WTC11 (cell line): ENCODE data around the gene SHPK. TPM values are rescaled to one million over a fixed set of nuclear protein-coding genes. Genes with fewer than 3 reads are reported as not detected.
A peak's percentile ranks its signal among the peaks of the same experiment; 100 is the strongest.

Source experiments
- ATAC-seq: fragments of 200-7000 bp; cut with Tn5 transposase; 2 replicates; pipeline ENCODE4 v1.10.0; 2021; ENCODE audit warnings: mild to moderate bottlenecking, moderate library complexity
- CTCF ChIA-PET: fragments of 300-600 bp; sonication (Branson Sonifier 250); formaldehyde crosslinking; loops from one replicate; lab custom pipeline; 2021; ENCODE audit warnings: antibody characterized with exemption; lab: Charles Lee
- POLR2A ChIA-PET: fragments of 350-600 bp; sonication (Branson Sonifier 250); formaldehyde crosslinking; loops from one replicate; lab custom pipeline; 2021; ENCODE audit warnings: antibody characterized with exemption; lab: Charles Lee
- DNase-seq: peaks from one replicate; pipeline ENCODE4 v3.0.0; 2021; ENCODE audit warnings: low spot score
- H3K27ac Mint-ChIP-seq: 2 replicates; pipeline ENCODE4 v1.8.0; 2021; ENCODE audit warnings: mixed read lengths
- H3K27me3 Mint-ChIP-seq: 2 replicates; pipeline ENCODE4 v1.8.0; 2021; ENCODE audit warnings: low read depth, mild to moderate bottlenecking, moderate library complexity, mixed read lengths
- H3K36me3 Mint-ChIP-seq: 2 replicates; pipeline ENCODE4 v1.8.0; 2021; ENCODE audit warnings: mixed read lengths
- H3K4me1 Mint-ChIP-seq: 2 replicates; pipeline ENCODE4 v1.8.0; 2022; ENCODE audit warnings: mixed read lengths
- H3K4me3 Mint-ChIP-seq: 2 replicates; pipeline ENCODE4 v1.8.0; 2021; ENCODE audit warnings: mild to moderate bottlenecking, moderate library complexity, mixed read lengths
- H3K9me3 Mint-ChIP-seq: 2 replicates; pipeline ENCODE4 v1.8.0; 2021; ENCODE audit warnings: mixed read lengths
- ATF3 ChIP-seq: sonication (generic); formaldehyde crosslinking; conservative IDR thresholded peaks from 2 replicates; pipeline ENCODE4 v1.8.1; 2022; ENCODE audit warnings: mild to moderate bottlenecking, missing genetic modification reagents
- CREM ChIP-seq: sonication (generic); formaldehyde crosslinking; IDR thresholded peaks from 2 replicates; pipeline ENCODE4 v1.8.1; 2022; ENCODE audit warnings: mild to moderate bottlenecking, missing genetic modification reagents, moderate library complexity
- CTCF ChIP-seq: fragments of 200-600 bp; IDR thresholded peaks from 2 replicates; pipeline ENCODE4 v1.8.0; 2022; ENCODE audit warnings: antibody characterized with exemption
- E2F4 ChIP-seq: sonication (generic); formaldehyde crosslinking; IDR thresholded peaks from 2 replicates; pipeline ENCODE4 v1.8.1; 2022; ENCODE audit warnings: low read depth, mild to moderate bottlenecking, moderate library complexity, missing genetic modification reagents, borderline replicate concordance
- FOXP1 ChIP-seq: sonication (generic); formaldehyde crosslinking; IDR thresholded peaks from 2 replicates; pipeline ENCODE4 v1.8.0; 2022; ENCODE audit warnings: missing genetic modification reagents, mild to moderate bottlenecking, moderate library complexity, borderline replicate concordance
- GABPB1 ChIP-seq: sonication (generic); formaldehyde crosslinking; IDR thresholded peaks from 2 replicates; pipeline ENCODE4 v1.8.1; 2023; ENCODE audit warnings: mild to moderate bottlenecking, missing genetic modification reagents
- HMGA2 ChIP-seq: fragments of 250-450 bp; sonication (Bioruptor Pico); IDR thresholded peaks from 2 replicates; pipeline ENCODE4 v1.4.0; 2021; ENCODE audit warnings: mild to moderate bottlenecking, moderate library complexity
- MLX ChIP-seq: sonication (generic); formaldehyde crosslinking; IDR thresholded peaks from 2 replicates; pipeline ENCODE4 v1.8.1; 2023; ENCODE audit warnings: mild to moderate bottlenecking, missing genetic modification reagents, moderate library complexity
- MYBL2 ChIP-seq: sonication (generic); formaldehyde crosslinking; IDR thresholded peaks from 2 replicates; pipeline ENCODE4 v1.8.1; 2023; ENCODE audit warnings: mild to moderate bottlenecking, moderate library complexity, missing genetic modification reagents
- OVOL2 ChIP-seq: fragments of 250-450 bp; sonication (Bioruptor Pico); IDR thresholded peaks from 2 replicates; pipeline ENCODE4 v1.9.0; 2021; ENCODE audit warnings: mild to moderate bottlenecking, borderline replicate concordance
- SMAD4 ChIP-seq: sonication (generic); formaldehyde crosslinking; IDR thresholded peaks from 2 replicates; pipeline ENCODE4 v1.8.0; 2022; ENCODE audit warnings: mild to moderate bottlenecking, missing genetic modification reagents
- SP1 ChIP-seq: sonication (generic); formaldehyde crosslinking; conservative IDR thresholded peaks from 2 replicates; pipeline ENCODE4 v1.8.1; 2022; ENCODE audit warnings: missing genetic modification reagents
- ZBTB21 ChIP-seq: sonication (generic); formaldehyde crosslinking; IDR thresholded peaks from 2 replicates; pipeline ENCODE4 v1.8.1; 2023; ENCODE audit warnings: mild to moderate bottlenecking, missing genetic modification reagents, borderline replicate concordance
- ZMAT4 ChIP-seq: fragments of 250-450 bp; sonication (Bioruptor Pico); IDR thresholded peaks from 2 replicates; pipeline ENCODE4 v1.9.0; 2021; ENCODE audit warnings: mild to moderate bottlenecking
- ZNF121 ChIP-seq: sonication (generic); formaldehyde crosslinking; IDR thresholded peaks from 2 replicates; pipeline ENCODE4 v1.8.0; 2023; ENCODE audit warnings: missing genetic modification reagents
- ZNF138 ChIP-seq: sonication (generic); formaldehyde crosslinking; conservative IDR thresholded peaks from 2 replicates; pipeline ENCODE4 v1.8.1; 2022; ENCODE audit warnings: mild to moderate bottlenecking, moderate library complexity, missing genetic modification reagents
- ZNF219 ChIP-seq: sonication (generic); formaldehyde crosslinking; IDR thresholded peaks from 2 replicates; pipeline ENCODE4 v1.8.0; 2023; ENCODE audit warnings: missing genetic modification reagents, mild to moderate bottlenecking, borderline replicate concordance
- ZNF281 ChIP-seq: sonication (generic); formaldehyde crosslinking; IDR thresholded peaks from 2 replicates; pipeline ENCODE4 v1.8.0; 2023; ENCODE audit warnings: mild to moderate bottlenecking, missing genetic modification reagents
- ZNF423 ChIP-seq: fragments of 250-450 bp; sonication (Bioruptor Pico); IDR thresholded peaks from 2 replicates; pipeline ENCODE4 v2.1.2; 2022; ENCODE audit warnings: mild to moderate bottlenecking, moderate library complexity
- ZNF425 ChIP-seq: fragments of 250-450 bp; sonication (Bioruptor Pico); conservative IDR thresholded peaks from 2 replicates; pipeline ENCODE4 v1.9.0; 2021; ENCODE audit warnings: mild to moderate bottlenecking
- ZNF532 ChIP-seq: fragments of 250-450 bp; sonication (Bioruptor Pico); IDR thresholded peaks from 2 replicates; pipeline ENCODE4 v1.9.0; 2021; ENCODE audit warnings: mild to moderate bottlenecking, borderline replicate concordance
- ZNF671 ChIP-seq: fragments of 250-450 bp; sonication (Bioruptor Pico); IDR thresholded peaks from 2 replicates; pipeline ENCODE4 v1.8.0; 2021; ENCODE audit warnings: mild to moderate bottlenecking
- total RNA-seq: library from RNA; stranded (reverse); gene quantifications from 3 replicates; pipeline ENCODE4 v1.2.3, GENCODE V29; 2021

Gene SHPK
- total RNA-seq, 1 experiment from 2014 or later, result 29.2 TPM

- H3K4me1 Mint-ChIP-seq, result no peaks in the 10 kb centered on the region
- H3K4me3 Mint-ChIP-seq, result no peak overlapping the region
- DNase-seq, result no peak
- no peaks in the 10 kb centered on the region for H3K36me3 Mint-ChIP-seq
- ChIA-PET POLR2A (no interaction called here), CTCF (no interaction called here)
- ATAC-seq, result no peak
- no peaks in the 10 kb centered on the region for H3K27me3 Mint-ChIP-seq
- no peaks in the 10 kb centered on the region for H3K9me3 Mint-ChIP-seq
- no peak overlapping the region for H3K27ac Mint-ChIP-seq
- TF ChIP-seq CREM (CRISPR knock-in tag) (no peak), CTCF (no peak), GABPB1 (CRISPR knock-in tag) (no peak), ZBTB21 (no peak), ZNF281 (CRISPR knock-in tag) (no peak), ZNF671 (no peak), ATF3 (CRISPR knock-in tag) (no peak), OVOL2 (CRISPR knock-in tag) (no peak), HMGA2 (CRISPR knock-in tag) (no peak), ZNF138 (no peak), E2F4 (CRISPR knock-in tag) (no peak), ZMAT4 (CRISPR knock-in tag) (no peak), ZNF423 (CRISPR knock-in tag) (no peak)
Measured at GRCh38 chr17:3598078-3598477, 38.0 kb downstream of the SHPK start.

- Mint-ChIP-seq H3K9me3 (no peaks in the 10 kb centered on the region), H3K27ac (no peak overlapping the region; the same call in 1 of the 2 replicates), H3K4me3 (no peak overlapping the region), H3K4me1 (no peaks in the 10 kb centered on the region), H3K27me3 (no peaks in the 10 kb centered on the region), H3K36me3 (no peaks in the 10 kb centered on the region)
- ATAC-seq (peak; percentile 60), DNase-seq (no peak)
- POLR2A ChIA-PET, result no interaction called here
- CTCF ChIA-PET, result interaction anchor here (1.0 to 1.4 kb wide), 3 partner anchors 46 to 61 kb away, joined by 3 to 7 read pairs (median 3); no protein-coding TSS in a partner anchor
- no peak for TF ChIP-seq ZNF425 (CRISPR knock-in tag)
- no peak for TF ChIP-seq SMAD4 (CRISPR knock-in tag)
- TF ChIP-seq SP1 (CRISPR knock-in tag), result no peak
- TF ChIP-seq FOXP1 (CRISPR knock-in tag), result no peak
- no peak for TF ChIP-seq MLX
- TF ChIP-seq ZNF532, result no peak
- TF ChIP-seq ZNF219 (CRISPR knock-in tag), result no peak
- TF ChIP-seq MYBL2 (CRISPR knock-in tag), result no peak
- TF ChIP-seq ZNF121 (CRISPR knock-in tag), result no peak
Measured at GRCh38 chr17:3596804-3597464, 39.1 kb downstream of the SHPK start.
